Left ventricle myocardium inferior (tissue), 1 donor: ENCODE results near the gene SHD. TPM values are rescaled to one million over a fixed set of nuclear protein-coding genes. Genes with fewer than 3 reads are reported as not detected.
"Not testable (repeated sequence)": the region's sequence is repeated elsewhere in the genome, so short reads cannot be mapped to it uniquely, and the experiment has no call there.

ENCODE experiments used
- DNase-seq: peaks from one replicate; pipeline ENCODE4 v3.0.0-alpha.2; 2020
- H3K27ac ChIP-seq: fragments of 200-600 bp; replicated peaks from 2 replicates; pipeline ENCODE4 v1.8.0; 2021
- H3K27me3 ChIP-seq: fragments of 200-600 bp; 2 replicates; pipeline ENCODE4 v1.8.0; 2021; ENCODE audit warnings: low read depth
- H3K36me3 ChIP-seq: fragments of 200-600 bp; 2 replicates; pipeline ENCODE4 v1.8.0; 2021
- H3K4me1 ChIP-seq: fragments of 200-600 bp; 2 replicates; pipeline ENCODE4 v1.8.0; 2021
- H3K4me3 ChIP-seq: fragments of 200-600 bp; 2 replicates; pipeline ENCODE4 v1.8.0; 2021; ENCODE audit warnings: mild to moderate bottlenecking, moderate library complexity
- H3K9me3 ChIP-seq: fragments of 200-600 bp; replicated peaks from 2 replicates; pipeline ENCODE4 v1.8.0; 2021
- intact Hi-C: fragments of 100-400 bp; cut with micrococcal nuclease; formaldehyde crosslinking; loops from one replicate; pipeline ENCODE4 v1.11.0; 2022
- total RNA-seq: library from RNA; stranded (reverse); fragmentation: NEBNext Ultra II Directional; extraction: Animal tissue kit (Norgen Biotek cat#: 25700); gene quantifications from one replicate; pipeline ENCODE4 v1.2.1, GENCODE V29; 2021
- TF ChIP-seq, protein P1 (sequence below): fragments of 200-600 bp; IDR thresholded peaks from 2 replicates; pipeline ENCODE4 v1.8.0; 2021; ENCODE audit warnings: antibody characterized with exemption, mild to moderate bottlenecking, borderline replicate concordance
- donor health status: DM: no; HTN: yes; CAD: no; lungs with severe emphysema.

Gene SHD
- total RNA-seq, 1 donor from 2014 or later = 0.16 TPM

DNA sequence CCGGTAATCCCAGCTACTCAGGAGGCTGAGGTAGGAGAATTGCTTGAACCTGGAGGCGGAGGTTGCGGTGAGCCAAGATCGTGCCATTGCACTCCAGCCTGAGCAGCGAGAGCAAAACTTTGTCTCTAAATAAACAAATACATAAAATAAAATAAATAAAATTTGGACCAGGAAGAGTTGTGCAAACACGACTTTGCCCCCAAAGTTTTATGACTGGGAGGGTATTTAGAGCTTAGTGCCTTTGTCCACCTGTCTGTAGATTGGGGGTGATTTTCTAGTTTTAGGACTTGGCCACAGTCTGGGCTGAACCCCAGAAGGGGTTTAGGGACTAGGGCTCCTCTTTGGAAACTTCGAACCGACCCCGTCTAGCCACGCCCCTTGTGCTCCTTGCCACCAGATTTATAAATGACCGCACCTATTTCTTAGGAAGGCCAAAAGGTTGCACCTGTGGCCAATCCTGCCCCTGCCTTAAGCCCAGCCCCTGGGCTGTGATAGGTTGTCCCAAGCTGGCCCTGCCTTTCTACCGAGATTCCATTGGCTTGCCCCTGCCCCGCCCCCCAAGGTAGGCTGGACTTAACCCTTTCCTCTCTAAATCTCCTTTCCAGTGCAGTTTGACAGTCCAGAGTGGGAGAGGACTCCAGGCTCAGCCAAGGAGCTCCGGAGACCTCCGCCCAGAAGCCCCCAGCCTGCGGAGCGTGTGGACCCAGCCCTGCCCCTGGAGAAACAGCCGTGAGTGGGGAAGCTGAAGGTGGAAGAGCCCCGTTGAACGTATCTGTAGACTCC, 5.3 kb downstream of the SHD start:
- intact Hi-C loops = no loop called here

DNA sequence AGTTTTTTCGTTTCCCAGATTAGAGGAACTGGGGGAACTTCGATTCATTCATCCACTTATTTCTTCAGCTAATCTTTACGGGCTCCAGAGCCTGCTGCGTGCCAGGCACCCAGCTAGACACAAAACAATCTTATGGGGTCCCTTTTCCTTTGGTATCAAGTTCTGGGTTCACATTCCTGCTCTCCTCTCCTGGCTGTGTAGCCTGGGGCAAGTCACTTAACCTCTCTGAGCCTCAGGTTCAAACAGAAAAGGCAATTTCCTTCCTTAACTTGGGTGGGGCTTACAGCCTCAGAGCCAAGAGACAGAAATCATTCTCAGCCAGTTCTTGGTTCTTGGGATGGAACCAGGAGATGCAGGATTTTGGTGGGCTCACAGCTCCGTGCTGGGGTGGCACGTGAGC, 5.9 kb downstream of the SHD start:
- intact Hi-C loops = no loop called here
- H3K27me3 ChIP-seq = peaks cover 76% of the 10 kb centered on the region

More for the DNA sequence above, 5.3 kb downstream of the SHD start:
- TF ChIP-seq, protein P1, sequence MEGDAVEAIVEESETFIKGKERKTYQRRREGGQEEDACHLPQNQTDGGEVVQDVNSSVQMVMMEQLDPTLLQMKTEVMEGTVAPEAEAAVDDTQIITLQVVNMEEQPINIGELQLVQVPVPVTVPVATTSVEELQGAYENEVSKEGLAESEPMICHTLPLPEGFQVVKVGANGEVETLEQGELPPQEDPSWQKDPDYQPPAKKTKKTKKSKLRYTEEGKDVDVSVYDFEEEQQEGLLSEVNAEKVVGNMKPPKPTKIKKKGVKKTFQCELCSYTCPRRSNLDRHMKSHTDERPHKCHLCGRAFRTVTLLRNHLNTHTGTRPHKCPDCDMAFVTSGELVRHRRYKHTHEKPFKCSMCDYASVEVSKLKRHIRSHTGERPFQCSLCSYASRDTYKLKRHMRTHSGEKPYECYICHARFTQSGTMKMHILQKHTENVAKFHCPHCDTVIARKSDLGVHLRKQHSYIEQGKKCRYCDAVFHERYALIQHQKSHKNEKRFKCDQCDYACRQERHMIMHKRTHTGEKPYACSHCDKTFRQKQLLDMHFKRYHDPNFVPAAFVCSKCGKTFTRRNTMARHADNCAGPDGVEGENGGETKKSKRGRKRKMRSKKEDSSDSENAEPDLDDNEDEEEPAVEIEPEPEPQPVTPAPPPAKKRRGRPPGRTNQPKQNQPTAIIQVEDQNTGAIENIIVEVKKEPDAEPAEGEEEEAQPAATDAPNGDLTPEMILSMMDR = no peak
- no peaks in the 10 kb centered on the region for H3K9me3 ChIP-seq
- H3K4me1 ChIP-seq = peaks cover 9% of the 10 kb centered on the region
- no peak for DNase-seq
- peaks cover 82% of the 10 kb centered on the region for H3K27me3 ChIP-seq
- H3K27ac ChIP-seq = no peak overlapping the region
- no peaks in the 10 kb centered on the region for H3K36me3 ChIP-seq
- H3K4me3 ChIP-seq = no peak overlapping the region

DNA sequence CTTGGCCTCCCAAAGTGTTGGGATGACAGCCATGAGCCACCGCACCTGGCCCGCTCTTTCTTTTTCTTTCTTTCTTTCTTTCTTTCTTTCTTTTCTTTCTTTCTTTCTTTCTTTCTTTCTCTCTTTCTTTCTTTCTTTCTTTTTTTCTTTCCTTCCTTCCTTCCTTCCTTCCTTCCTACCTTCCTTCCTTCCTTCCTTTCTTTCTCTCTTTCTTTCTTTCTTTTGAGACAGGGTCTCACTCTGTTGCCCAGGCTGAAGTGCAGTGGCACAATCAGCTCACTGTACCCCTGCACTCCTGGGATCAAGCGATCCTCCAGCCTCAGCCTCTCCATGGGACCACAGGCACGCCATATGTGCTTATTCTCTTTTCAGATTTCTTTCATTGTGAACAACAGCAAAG, 7.1 kb downstream of the SHD start:
- H3K4me3 ChIP-seq, H3K9me3 ChIP-seq, DNase-seq, intact Hi-C loops, H3K36me3 ChIP-seq, H3K4me1 ChIP-seq, H3K27ac ChIP-seq: not testable (repeated sequence)
- H3K27me3 ChIP-seq = peaks cover 71% of the 10 kb centered on the region

More for the DNA sequence above, 5.9 kb downstream of the SHD start:
- no peak for DNase-seq
- no peaks in the 10 kb centered on the region for H3K36me3 ChIP-seq
- H3K9me3 ChIP-seq = no peaks in the 10 kb centered on the region
- H3K27ac ChIP-seq = no peak overlapping the region
- no peak overlapping the region for H3K4me3 ChIP-seq
- TF ChIP-seq, protein P1 = no peak
- H3K4me1 ChIP-seq = peaks cover 2% of the 10 kb centered on the region

DNA sequence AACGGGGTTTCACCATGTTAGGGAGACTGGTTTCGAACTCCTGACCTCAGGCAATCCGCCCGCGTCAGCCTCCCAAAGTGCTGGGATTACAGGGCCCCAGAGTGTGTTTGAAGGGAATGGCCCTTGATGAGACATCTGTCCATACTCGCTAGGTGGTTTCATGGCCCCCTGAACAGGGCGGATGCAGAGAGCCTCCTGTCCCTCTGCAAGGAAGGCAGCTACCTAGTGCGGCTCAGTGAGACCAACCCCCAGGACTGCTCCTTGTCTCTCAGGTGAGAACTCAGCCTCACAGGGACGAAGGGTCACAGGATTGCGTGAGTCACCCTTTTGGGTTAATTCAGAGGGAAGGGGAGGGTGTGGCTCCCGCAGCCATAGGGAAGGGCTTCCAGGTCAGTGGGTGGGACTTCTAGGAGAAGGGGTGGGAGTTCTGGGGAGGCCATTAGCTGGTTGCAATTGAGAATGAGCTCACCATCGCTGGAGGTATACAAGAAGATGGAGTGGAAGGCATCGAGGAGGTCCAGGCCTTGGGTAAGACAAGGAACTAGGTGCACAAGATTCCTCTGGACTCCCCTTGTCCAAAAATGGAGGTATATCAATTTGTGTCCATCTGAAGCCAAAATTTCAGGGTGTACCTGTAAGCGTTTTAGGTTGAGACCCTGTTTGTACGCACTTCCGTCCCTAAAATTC, 9.2 kb downstream of the SHD start:
- DNase-seq = no peak
- H3K27me3 ChIP-seq = peaks cover 69% of the 10 kb centered on the region
- H3K27ac ChIP-seq = no peak overlapping the region
- TF ChIP-seq, protein P1 = no peak
- H3K4me3 ChIP-seq = no peak overlapping the region
- H3K36me3 ChIP-seq = no peaks in the 10 kb centered on the region
- H3K4me1 ChIP-seq = no peaks in the 10 kb centered on the region
- intact Hi-C loops = no loop called here
- no peaks in the 10 kb centered on the region for H3K9me3 ChIP-seq

DNA sequence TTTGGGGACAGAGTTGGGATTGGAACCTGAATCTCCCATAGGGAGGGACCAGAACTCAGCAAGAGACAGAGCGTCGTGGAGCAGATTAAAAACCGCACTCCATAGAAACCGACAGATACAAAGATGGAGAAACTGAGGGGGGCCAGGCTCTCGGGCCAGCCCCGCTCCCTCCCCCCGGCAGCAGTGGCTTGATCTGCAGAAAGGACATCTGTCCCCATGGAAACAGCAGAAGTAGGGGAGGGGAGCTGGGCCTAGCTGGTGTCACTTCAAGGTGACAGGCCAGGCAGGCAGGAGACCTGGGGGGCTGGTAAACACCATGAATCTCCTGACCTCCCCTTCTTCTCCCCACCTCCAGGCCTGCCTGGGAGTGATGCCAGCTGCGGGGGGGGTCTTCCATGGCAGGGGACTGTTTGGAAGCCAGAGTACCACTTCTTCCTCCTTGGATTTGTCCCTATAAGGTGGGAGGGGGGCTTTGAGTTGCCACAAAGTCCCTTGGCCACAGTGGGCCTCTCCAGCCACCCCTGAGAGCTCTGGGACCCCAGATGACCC, 12.2 kb downstream of the SHD start:
- H3K4me1 ChIP-seq = no peaks in the 10 kb centered on the region
- H3K4me3 ChIP-seq = no peak overlapping the region
- TF ChIP-seq, protein P1 = no peak
- H3K9me3 ChIP-seq = no peaks in the 10 kb centered on the region
- DNase-seq = no peak
- H3K27ac ChIP-seq = no peak overlapping the region
- H3K27me3 ChIP-seq = peaks cover 75% of the 10 kb centered on the region
- intact Hi-C loops = no loop called here
- H3K36me3 ChIP-seq = no peaks in the 10 kb centered on the region

DNA sequence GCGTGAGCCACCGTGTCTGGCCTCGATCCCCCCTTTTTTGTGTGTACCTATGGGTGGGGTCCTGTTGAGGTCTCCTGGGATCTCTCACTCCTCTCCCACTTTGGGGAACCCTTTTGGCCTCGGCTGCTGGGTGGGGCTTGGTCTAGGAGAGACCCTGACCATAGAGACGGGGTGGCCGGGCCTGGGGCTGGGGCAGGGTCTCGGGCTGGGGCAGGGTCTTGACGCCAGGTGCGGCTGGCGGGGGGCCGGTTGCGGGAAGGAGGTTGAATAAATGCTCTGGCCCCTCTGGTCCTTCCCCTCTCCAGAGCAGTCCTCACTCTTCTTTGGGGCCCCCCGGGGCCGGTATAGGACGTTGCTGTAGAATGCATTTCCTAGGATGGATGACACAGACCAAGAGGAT, 13.4 kb downstream of the SHD start:
- no peak for DNase-seq
- H3K4me3 ChIP-seq = no peak overlapping the region
- TF ChIP-seq, protein P1 = no peak
- intact Hi-C loops = no loop called here
- peaks cover 74% of the 10 kb centered on the region for H3K27me3 ChIP-seq
- no peaks in the 10 kb centered on the region for H3K4me1 ChIP-seq
- no peak overlapping the region for H3K27ac ChIP-seq
- H3K9me3 ChIP-seq = no peaks in the 10 kb centered on the region
- no peaks in the 10 kb centered on the region for H3K36me3 ChIP-seq
